Activated CD4-positive, alpha-beta T cell treated with anti-CD3 and anti-CD28 coated beads, Interleukin-2, amount 10 ng/mL, durations not matched to agents 24 days and 14 days (primary cell): Measurements from ENCODE around the gene TM2D3. TPM values are rescaled to one million over a fixed set of nuclear protein-coding genes. Genes with fewer than 3 reads are reported as not detected.

Source experiments
- DNase-seq: peaks from one replicate; pipeline ENCODE4 v3.0.0; 2022
- H3K27ac Mint-ChIP-seq: one replicate; pipeline ENCODE4 v1.8.0; 2022; ENCODE audit warnings: mild to moderate bottlenecking, mixed read lengths
- H3K27me3 Mint-ChIP-seq: one replicate; pipeline ENCODE4 v1.8.0; 2022; ENCODE audit warnings: mixed read lengths
- H3K36me3 Mint-ChIP-seq: one replicate; pipeline ENCODE4 v1.8.0; 2022; ENCODE audit warnings: low read depth, mild to moderate bottlenecking, mixed read lengths
- H3K4me1 Mint-ChIP-seq: one replicate; pipeline ENCODE4 v1.8.0; 2021; ENCODE audit warnings: mixed read lengths
- H3K4me3 Mint-ChIP-seq: one replicate; pipeline ENCODE4 v1.8.0; 2022; ENCODE audit warnings: mild to moderate bottlenecking, moderate library complexity, mixed read lengths
- H3K9me3 Mint-ChIP-seq: one replicate; pipeline ENCODE4 v1.8.0; 2021; ENCODE audit warnings: mixed read lengths
- intact Hi-C: fragments of 100-400 bp; cut with micrococcal nuclease; formaldehyde crosslinking; loops from one replicate; pipeline ENCODE4 v1.15.1; 2023
- total RNA-seq: library from RNA; stranded (reverse); gene quantifications from 2 replicates; pipeline ENCODE4 v1.2.3, GENCODE V29; 2022

Gene TM2D3
- total RNA-seq, 1 donor from 2014 or later, result 56.2 TPM

DNA sequence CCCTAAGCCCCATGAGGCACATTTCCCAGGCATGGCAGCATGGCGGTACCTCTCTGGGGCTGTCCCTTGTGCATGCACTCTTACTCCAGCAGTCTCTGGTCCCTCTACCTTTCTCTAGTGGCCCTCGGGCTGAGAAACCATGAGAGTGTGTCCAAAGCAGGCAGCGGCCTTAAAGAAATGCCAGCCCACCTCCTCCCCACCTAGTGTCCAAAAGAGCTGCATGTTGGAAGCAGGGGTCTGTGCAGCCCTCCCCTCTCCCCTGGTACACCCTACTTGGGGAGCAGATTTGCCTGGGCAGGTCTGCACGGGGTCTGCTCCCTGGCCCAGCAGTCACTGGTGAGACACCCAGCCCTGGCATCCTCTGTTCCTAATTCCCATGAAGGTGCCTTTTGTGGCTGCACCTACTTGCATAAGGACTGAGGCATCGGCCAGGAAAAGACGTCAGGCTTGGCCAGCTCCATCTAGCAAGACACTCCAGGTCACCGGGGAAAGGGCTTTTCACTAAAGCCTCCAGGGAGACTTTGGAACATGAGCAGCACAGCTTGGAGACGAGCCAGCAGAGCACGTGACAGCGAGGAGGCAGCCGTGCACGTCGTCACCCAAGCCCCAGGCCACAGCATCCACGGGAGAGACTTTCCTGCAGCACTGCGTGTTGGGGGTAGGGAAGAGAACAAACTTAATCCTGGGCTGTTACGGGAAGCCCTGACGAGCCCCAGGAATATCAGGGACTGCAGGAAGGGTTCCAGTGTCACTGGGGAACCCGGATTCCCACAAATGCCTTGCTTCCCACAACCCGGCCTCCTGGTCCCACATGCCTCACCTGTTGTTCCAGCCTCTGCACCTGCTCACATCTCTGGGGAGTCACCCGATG lies 38.8 kb downstream of the TM2D3 start:
- Mint-ChIP-seq H3K36me3 (no peaks in the 10 kb centered on the region), H3K27ac (no peak overlapping the region), H3K4me3 (no peak overlapping the region), H3K27me3 (no peaks in the 10 kb centered on the region), H3K9me3 (no peaks in the 10 kb centered on the region), H3K4me1 (no peaks in the 10 kb centered on the region)
- intact Hi-C loops, result no loop called here
- no peak for DNase-seq

DNA sequence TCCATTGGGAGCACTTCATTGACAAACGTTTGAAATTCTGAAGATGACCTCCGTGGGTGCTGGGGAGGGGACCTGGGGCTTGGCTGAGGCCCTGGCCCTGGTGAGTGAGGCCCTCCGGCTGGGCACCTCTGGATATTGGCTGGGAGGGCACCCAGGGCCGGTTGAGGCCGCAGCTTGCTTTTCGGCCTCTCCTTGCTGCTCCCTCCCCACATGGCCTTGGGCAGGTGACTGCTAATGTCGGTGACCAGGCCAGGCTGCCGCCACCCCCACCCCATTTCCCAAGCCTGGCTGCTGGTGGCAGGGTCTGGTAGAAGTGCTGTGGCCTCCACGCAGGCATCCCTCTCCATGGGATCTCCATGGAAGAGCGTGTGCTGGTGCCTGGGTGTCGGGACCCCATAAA lies 39.5 kb downstream of the TM2D3 start:
- Mint-ChIP-seq H3K36me3 (no peaks in the 10 kb centered on the region), H3K27ac (no peak overlapping the region), H3K4me1 (no peaks in the 10 kb centered on the region), H3K9me3 (no peaks in the 10 kb centered on the region), H3K4me3 (no peak overlapping the region), H3K27me3 (no peaks in the 10 kb centered on the region)
- no peak for DNase-seq
- intact Hi-C loops, result no loop called here

DNA sequence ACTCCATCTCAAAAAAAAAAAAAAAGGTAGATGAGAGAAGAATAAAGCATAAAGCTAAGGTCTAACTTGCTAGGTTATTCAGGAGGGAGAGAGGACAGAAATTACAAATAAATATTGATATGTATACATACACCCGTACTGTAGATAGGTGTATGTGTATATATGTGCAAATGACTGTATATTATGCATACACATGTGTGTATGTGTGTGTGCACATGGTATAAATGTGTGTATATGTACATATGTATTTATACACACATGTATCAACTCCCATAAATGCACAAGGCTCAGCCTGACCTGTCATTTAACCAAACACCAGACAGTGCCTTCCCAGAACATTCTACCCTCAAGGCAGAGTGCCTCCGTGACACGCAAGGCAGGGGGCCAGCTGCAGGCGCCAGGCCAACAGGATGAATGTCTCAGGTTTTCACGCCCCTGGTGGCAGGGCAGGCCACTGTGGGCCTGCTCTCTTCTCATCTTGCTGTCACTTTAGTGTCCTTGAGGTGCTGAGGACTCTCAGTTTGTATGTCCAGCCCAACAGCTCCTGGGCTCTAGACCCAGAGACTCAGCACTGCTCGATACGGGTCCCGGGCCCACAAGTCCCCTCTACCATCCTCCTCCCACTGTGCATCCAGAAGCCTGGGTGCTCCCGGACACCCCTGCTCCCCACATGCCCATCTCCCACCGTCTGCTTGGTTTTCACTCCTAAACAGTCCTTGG lies 40.4 kb downstream of the TM2D3 start:
- no peak overlapping the region for H3K27ac Mint-ChIP-seq
- H3K9me3 Mint-ChIP-seq, result no peaks in the 10 kb centered on the region
- H3K27me3 Mint-ChIP-seq, result no peaks in the 10 kb centered on the region
- H3K4me1 Mint-ChIP-seq, result no peaks in the 10 kb centered on the region
- no peak overlapping the region for H3K4me3 Mint-ChIP-seq
- intact Hi-C loops, result no loop called here
- H3K36me3 Mint-ChIP-seq, result no peaks in the 10 kb centered on the region
- no peak for DNase-seq

DNA sequence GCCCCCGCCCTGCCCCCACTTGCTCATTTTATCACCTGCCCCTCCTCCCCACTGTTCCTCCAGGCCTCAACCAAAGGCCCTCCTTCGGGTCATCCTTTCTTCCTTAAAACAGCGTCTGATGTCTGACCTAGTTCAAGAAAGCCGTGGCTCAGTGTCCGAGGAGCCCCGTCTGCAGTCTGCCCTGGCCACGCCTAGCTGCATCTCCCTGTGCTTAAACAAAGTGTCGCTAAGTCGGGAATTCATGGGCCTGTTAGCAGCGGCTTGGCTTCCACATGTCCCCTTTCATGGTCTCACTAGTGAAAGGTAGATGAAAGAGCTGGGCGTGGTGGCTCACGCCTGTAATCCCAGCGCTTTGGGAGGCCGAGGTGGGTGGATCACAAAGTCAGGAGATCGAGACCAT lies 41.2 kb downstream of the TM2D3 start:
- intact Hi-C loops, result no loop called here
- Mint-ChIP-seq H3K36me3 (no peaks in the 10 kb centered on the region), H3K4me1 (no peaks in the 10 kb centered on the region), H3K27ac (no peak overlapping the region), H3K9me3 (no peaks in the 10 kb centered on the region), H3K27me3 (no peaks in the 10 kb centered on the region), H3K4me3 (no peak overlapping the region)
- no peak for DNase-seq

DNA sequence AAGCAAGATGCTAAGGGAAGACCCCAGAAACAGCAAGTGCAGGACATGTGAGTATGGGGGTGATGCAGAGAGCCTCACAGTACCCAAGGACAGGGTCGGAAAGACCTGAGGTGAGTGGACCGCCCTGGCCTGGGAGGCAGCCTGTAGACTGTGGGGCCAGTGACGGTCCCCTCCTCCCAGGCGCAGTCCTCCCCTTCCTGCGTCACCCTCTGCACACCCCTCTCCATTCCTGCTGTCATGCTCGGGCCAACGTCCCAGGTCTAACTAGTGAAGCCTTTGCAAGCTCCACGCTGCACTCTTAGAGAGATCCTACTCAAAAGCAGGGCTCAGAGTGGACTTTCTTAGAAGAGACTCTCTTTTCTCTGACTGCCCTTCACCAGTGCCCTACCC lies 41.6 kb downstream of the TM2D3 start:
- H3K4me1 Mint-ChIP-seq, result no peaks in the 10 kb centered on the region
- no peak overlapping the region for H3K27ac Mint-ChIP-seq
- intact Hi-C loops, result no loop called here
- no peaks in the 10 kb centered on the region for H3K36me3 Mint-ChIP-seq
- H3K4me3 Mint-ChIP-seq, result no peak overlapping the region
- no peaks in the 10 kb centered on the region for H3K27me3 Mint-ChIP-seq
- H3K9me3 Mint-ChIP-seq, result no peaks in the 10 kb centered on the region
- no peak for DNase-seq

DNA sequence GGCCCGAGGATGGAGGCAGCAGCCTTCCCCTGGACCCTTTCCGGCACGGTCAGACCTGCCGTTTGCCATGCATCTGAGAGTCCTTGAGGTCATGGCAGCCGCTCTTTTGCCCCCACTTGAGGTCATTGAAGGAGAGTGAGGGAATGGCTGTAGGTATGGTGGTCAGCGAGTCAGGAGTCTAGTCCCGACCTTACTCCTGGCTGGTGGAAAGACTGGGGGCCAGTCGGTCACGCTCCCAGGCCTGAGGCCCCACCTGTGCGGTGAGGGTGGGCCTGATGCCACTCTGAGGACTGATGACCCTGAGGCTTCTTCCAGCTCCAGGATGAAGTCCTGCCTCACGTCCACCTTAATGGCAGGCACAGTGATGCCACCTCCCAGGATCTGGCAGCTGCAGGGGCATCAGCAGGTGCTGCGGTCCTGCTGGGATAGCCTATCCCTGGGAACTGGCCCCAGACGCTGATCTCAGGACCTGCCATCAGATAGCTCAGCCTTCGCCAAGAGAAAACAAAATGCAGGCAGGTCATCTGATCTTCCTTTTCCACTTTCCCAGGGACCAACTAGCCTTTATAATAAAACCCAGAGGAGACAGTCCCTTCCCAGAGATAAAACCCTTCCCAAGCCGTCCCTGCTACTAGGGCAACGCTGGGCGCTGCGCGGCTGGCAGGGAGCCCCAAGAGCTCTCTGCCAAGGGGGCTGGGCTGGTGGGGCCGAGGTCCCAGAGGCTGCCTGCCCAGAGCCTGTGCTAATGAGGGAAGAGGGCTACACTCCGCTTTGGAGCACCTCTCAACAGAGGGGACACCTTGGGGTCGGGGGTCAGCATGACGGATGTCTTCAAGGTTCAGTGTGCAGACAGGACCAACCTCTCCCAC lies 42.2 kb downstream of the TM2D3 start:
- no peak overlapping the region for H3K27ac Mint-ChIP-seq
- no peak overlapping the region for H3K4me3 Mint-ChIP-seq
- intact Hi-C loops, result no loop called here
- H3K4me1 Mint-ChIP-seq, result no peaks in the 10 kb centered on the region
- no peaks in the 10 kb centered on the region for H3K27me3 Mint-ChIP-seq
- no peaks in the 10 kb centered on the region for H3K9me3 Mint-ChIP-seq
- DNase-seq, result no peak
- H3K36me3 Mint-ChIP-seq, result no peaks in the 10 kb centered on the region

DNA sequence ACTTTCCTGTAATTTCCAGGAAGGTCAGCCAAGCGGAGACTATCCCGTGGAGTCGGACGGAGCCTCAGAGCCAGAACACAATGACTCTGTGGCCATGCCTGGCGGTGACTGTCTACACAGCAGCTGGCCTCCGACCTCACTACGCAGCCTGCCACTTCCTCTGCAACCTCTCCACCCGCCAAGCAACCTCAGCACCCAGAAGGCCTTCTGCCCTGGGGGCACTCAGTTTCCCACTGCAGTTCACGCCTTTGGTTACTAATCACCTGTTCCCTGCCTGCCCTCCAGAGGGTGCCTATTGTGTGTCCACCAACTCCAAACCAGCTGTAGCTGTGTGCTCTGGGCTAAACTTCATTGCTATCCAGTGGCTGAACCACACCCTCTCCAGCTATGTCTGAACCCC lies 44.0 kb downstream of the TM2D3 start:
- Mint-ChIP-seq H3K4me3 (no peak overlapping the region), H3K4me1 (no peaks in the 10 kb centered on the region), H3K27me3 (peaks cover 6% of the 10 kb centered on the region), H3K36me3 (no peaks in the 10 kb centered on the region), H3K27ac (no peak overlapping the region), H3K9me3 (peaks cover 6% of the 10 kb centered on the region)
- intact Hi-C loops, result no loop called here
- DNase-seq, result no peak

DNA sequence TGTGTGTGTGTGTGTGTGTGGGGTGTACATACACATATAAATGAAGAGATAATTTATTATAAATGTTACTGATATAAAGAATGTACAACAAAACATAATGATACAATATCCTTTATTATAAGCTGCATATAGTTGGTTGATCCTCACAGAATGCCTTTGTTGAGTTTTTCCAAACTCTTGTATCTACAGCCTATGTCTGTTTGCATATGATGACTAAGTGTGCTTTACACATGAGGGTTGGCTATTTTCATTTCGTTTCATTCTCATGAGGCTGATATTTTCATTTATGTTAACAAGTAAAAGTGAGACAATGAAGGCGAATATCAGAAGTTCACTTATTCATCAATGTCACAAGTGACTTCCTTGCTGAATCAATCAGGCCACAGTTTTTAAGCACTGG lies 45.1 kb downstream of the TM2D3 start:
- H3K36me3 Mint-ChIP-seq, result no peaks in the 10 kb centered on the region
- peaks cover 6% of the 10 kb centered on the region for H3K9me3 Mint-ChIP-seq
- H3K4me3 Mint-ChIP-seq, result no peak overlapping the region
- no peak for DNase-seq
- H3K27ac Mint-ChIP-seq, result no peak overlapping the region
- intact Hi-C loops, result no loop called here
- no peaks in the 10 kb centered on the region for H3K4me1 Mint-ChIP-seq
- peaks cover 6% of the 10 kb centered on the region for H3K27me3 Mint-ChIP-seq

DNA sequence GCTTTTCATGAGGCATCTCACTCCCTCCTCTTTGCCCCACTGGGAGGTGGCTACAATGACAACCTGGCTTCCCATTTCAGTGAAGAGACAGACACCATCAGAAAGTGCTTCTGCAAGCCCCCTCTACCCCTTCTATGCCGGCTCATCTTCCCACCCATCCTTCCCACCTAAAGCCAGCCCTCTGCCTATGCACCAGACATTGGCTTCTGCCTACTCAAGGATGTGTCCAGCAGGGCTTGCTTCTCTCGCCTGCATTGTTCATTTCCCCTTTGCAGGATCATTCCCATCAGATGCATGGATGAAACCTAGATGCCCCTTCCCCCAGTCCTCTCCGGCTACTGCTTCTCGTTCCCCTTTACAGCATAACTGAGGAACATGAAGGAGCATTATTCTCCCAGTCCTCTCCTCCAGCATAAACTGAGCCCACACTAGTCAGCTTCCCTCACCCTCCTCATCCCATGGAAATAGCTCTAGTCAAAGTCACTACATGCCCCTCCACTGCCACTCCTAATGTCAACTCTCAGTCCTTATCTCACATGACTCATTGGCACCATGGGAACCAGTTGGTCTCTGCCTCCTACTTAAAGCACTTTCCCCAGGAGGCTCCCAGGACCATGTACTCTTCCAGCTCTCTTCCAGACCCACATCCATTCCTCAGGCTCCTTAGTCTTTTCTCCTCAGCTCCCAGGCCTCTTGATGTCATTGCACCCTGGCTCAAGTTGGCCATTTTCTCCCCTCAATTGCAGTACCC lies 47.9 kb downstream of the TM2D3 start:
- H3K27ac Mint-ChIP-seq, result no peak overlapping the region
- H3K27me3 Mint-ChIP-seq, result peaks cover 15% of the 10 kb centered on the region
- H3K4me1 Mint-ChIP-seq, result no peaks in the 10 kb centered on the region
- H3K4me3 Mint-ChIP-seq, result no peak overlapping the region
- DNase-seq, result no peak
- no peaks in the 10 kb centered on the region for H3K36me3 Mint-ChIP-seq
- peaks cover 10% of the 10 kb centered on the region for H3K9me3 Mint-ChIP-seq
- intact Hi-C loops, result no loop called here

DNA sequence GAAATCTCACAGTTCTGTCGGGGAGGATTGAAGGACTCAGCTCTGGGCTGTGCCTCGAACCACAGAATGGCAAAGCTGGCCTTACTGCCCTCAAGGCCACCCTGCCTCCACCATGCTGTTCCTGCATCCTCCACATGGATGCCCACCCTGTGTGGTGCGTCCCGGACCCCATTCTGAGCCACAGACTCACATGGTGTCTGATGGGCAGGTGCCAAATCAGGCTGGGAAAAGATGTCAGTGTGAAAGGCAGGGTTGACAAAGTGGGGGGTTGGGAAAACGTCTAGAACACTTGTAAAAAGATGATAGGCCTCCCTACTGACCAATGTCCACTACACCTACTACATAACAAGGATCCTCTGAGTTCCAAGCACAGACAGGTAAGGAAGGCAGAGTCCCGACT lies 49.4 kb downstream of the TM2D3 start:
- DNase-seq, result no peak
- no peak overlapping the region for H3K27ac Mint-ChIP-seq
- no peak overlapping the region for H3K4me3 Mint-ChIP-seq

DNA sequence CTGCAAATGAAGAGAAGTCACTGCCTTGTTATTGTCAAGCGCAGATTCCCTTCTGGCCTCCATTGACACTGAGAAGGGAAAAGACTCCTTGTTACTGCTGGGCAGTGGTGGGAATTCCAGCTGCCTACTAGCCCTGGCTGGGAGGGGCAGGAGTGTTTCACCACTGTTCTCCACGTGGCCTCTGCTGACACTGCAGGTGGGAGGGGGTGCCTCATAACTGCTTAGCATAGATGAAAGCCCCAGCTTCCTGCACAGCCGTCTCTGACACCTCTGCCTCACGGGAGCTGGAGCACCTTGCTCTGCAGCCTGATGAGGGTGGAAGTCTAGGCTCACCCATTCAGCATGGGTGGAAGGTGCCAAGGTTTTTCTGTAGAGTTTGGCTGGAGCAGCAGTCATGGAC lies 52.1 kb downstream of the TM2D3 start:
- intact Hi-C loops, result no loop called here
- no peak overlapping the region for H3K4me3 Mint-ChIP-seq
- no peaks in the 10 kb centered on the region for H3K36me3 Mint-ChIP-seq
- peaks cover 44% of the 10 kb centered on the region for H3K27me3 Mint-ChIP-seq
- DNase-seq, result no peak
- no peaks in the 10 kb centered on the region for H3K4me1 Mint-ChIP-seq
- H3K9me3 Mint-ChIP-seq, result peaks cover 29% of the 10 kb centered on the region
- no peak overlapping the region for H3K27ac Mint-ChIP-seq

More for the DNA sequence above, 49.4 kb downstream of the TM2D3 start:
- intact Hi-C loops, result no loop called here
- Mint-ChIP-seq H3K27me3 (peaks cover 21% of the 10 kb centered on the region), H3K9me3 (peaks cover 10% of the 10 kb centered on the region), H3K36me3 (no peaks in the 10 kb centered on the region), H3K4me1 (no peaks in the 10 kb centered on the region)

DNA sequence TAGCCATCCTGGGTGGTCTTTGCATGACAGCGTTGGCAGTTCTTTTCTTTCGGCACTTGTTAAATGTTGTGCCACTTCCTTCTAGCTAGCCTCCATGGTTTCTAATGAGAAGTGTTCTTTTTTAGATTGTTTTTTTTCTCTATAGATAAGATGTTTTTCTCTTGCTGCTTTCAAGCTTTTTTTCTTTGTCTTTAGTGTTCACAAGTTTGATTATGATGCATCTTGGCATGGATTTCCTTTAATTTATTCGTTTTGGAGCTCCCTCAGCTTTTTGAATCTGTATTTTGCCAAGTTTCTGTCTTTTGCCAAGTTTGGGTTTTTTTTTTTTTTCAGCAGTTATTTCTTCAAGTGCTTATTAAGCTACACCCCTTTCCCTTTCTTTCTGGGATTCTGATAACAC lies 53.1 kb downstream of the TM2D3 start:
- intact Hi-C loops, result no loop called here
- no peak overlapping the region for H3K27ac Mint-ChIP-seq
- no peak overlapping the region for H3K4me3 Mint-ChIP-seq
- DNase-seq, result no peak
- no peaks in the 10 kb centered on the region for H3K4me1 Mint-ChIP-seq
- no peaks in the 10 kb centered on the region for H3K36me3 Mint-ChIP-seq
- peaks cover 28% of the 10 kb centered on the region for H3K9me3 Mint-ChIP-seq
- H3K27me3 Mint-ChIP-seq, result peaks cover 43% of the 10 kb centered on the region

DNA sequence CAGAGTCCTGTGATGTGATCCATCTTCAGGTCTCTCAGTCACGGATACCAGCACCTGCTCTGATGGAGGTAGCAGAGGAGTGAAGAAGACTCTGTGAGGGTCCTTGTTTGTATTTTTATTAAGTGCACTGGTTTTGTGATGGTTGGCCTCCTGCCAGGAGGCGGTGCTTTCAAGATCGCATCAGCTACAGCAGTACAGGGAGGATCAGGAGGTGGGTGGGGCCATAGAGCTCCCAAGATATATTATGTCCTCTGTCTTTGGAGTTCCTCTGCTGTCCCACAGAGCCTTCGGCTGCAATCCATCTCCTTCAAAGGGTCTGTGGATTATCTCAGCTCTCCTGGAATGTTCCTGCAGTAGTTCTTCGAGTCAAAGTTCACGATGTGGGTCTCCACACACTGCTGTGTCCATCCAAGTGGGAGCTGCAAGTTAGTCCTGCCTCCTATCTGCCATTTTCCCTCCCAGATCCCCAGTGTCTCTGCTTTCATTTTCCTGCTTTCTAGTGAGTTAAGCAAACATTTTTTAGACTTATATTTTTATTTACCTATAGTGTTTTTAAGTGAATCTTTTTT lies 54.7 kb downstream of the TM2D3 start:
- Mint-ChIP-seq H3K4me3 (no peak overlapping the region), H3K9me3 (peaks cover 32% of the 10 kb centered on the region), H3K36me3 (no peaks in the 10 kb centered on the region), H3K27me3 (peaks cover 52% of the 10 kb centered on the region), H3K27ac (no peak overlapping the region), H3K4me1 (no peaks in the 10 kb centered on the region)
- no peak for DNase-seq
- intact Hi-C loops, result no loop called here
